IMR-90 (cell line): ENCODE data around the gene TTLL11. TPM values are rescaled to one million over a fixed set of nuclear protein-coding genes. Genes with fewer than 3 reads are reported as not detected.

Source experiments
- ATAC-seq: fragments of 200-7000 bp; cut with Tn5 transposase; 2 replicates; pipeline ENCODE4 v1.9.1; 2020; ENCODE audit warnings: low read depth, mild to moderate bottlenecking, moderate library complexity
- BruUV-seq: library from RNA; stranded (reverse); fragments of 400-500 nt; replicated peaks from 2 replicates; lab custom pipeline; 2021; lab: Mats Ljungman, UMichigan
- CTCF ChIA-PET: fragments of 300-600 bp; formaldehyde crosslinking; extraction: SDS; loops from one replicate; lab custom pipeline; 2021; ENCODE audit warnings: antibody characterized with exemption; lab: Yijun Ruan, JAX
- POLR2A ChIA-PET: fragments of 300-600 bp; sonication (Branson Sonifier 250); formaldehyde crosslinking; loops from one replicate; lab custom pipeline; 2022; ENCODE audit warnings: antibody characterized with exemption; ENCODE audit not compliant: unreplicated experiment; lab: Charles Lee
- DNase-seq: peaks from one replicate; pipeline ENCODE4 v3.0.0; 2013
- H2AFZ ChIP-seq: replicated peaks from 2 replicates; pipeline ENCODE3; 2013; ENCODE audit warnings: low read length, mild to moderate bottlenecking; ENCODE audit not compliant: poor library complexity
- H2AK5ac ChIP-seq: 2 replicates; pipeline ENCODE4 v1.6.1; 2013; ENCODE audit warnings: low read depth, low read length, inconsistent platforms
- H2AK9ac ChIP-seq: replicated peaks from 2 replicates; pipeline ENCODE3; 2013; ENCODE audit warnings: mild to moderate bottlenecking, low read depth, low read length, moderate library complexity; ENCODE audit not compliant: poor library complexity
- H2BK120ac ChIP-seq: 2 replicates; pipeline ENCODE4 v1.6.1; 2013; ENCODE audit warnings: low read depth, low read length, inconsistent platforms
- H2BK15ac ChIP-seq: 3 replicates; pipeline ENCODE4 v1.6.1; 2013; ENCODE audit warnings: low read depth, low read length, inconsistent platforms
- H2BK20ac ChIP-seq: 2 replicates; pipeline ENCODE4 v1.6.1; 2013; ENCODE audit warnings: low read depth, mild to moderate bottlenecking, inconsistent platforms, low read length, moderate library complexity
- H2BK5ac ChIP-seq: 2 replicates; pipeline ENCODE4 v1.6.1; 2013; ENCODE audit warnings: mild to moderate bottlenecking, low read depth, low read length, inconsistent platforms; ENCODE audit not compliant: poor library complexity, severe bottlenecking
- H3K14ac ChIP-seq: replicated peaks from 2 replicates; pipeline ENCODE4 v1.6.1; 2013; ENCODE audit warnings: low read depth, low read length, inconsistent platforms
- H3K18ac ChIP-seq: 2 replicates; pipeline ENCODE4 v1.6.1; 2013; ENCODE audit warnings: low read depth, low read length, control low read depth
- H3K23ac ChIP-seq: 2 replicates; pipeline ENCODE4 v1.6.1; 2013; ENCODE audit warnings: low read depth, low read length, inconsistent platforms
- H3K27ac ChIP-seq: 2 replicates; pipeline ENCODE4 v1.5.1; 2013; ENCODE audit warnings: mild to moderate bottlenecking, control low read depth, low read length; ENCODE audit not compliant: insufficient read depth
- H3K27me3 ChIP-seq: 2 replicates; pipeline ENCODE4 v1.6.1; 2013; ENCODE audit warnings: low read length; ENCODE audit not compliant: control insufficient read depth, insufficient read depth
- H3K36me3 ChIP-seq: 2 replicates; pipeline ENCODE4 v1.6.1; 2013; ENCODE audit warnings: low read length, mixed read lengths; ENCODE audit not compliant: control insufficient read depth, insufficient read depth
- H3K4ac ChIP-seq: 2 replicates; pipeline ENCODE4 v1.6.1; 2013; ENCODE audit warnings: low read depth, low read length, inconsistent platforms
- H3K4me1 ChIP-seq: 2 replicates; pipeline ENCODE4 v1.6.1; 2013; ENCODE audit warnings: low read length, mixed read lengths; ENCODE audit not compliant: control insufficient read depth, insufficient read depth
- H3K4me2 ChIP-seq: 2 replicates; pipeline ENCODE4 v1.6.1; 2013; ENCODE audit warnings: low read depth, mild to moderate bottlenecking, control low read depth, low read length, moderate library complexity
- H3K4me3 ChIP-seq: 2 replicates; pipeline ENCODE4 v1.5.1; 2013; ENCODE audit warnings: low read depth, mild to moderate bottlenecking, control low read depth, low read length, moderate library complexity; ENCODE audit not compliant: insufficient read depth
- H3K56ac ChIP-seq: 2 replicates; pipeline ENCODE4 v1.6.1; 2013; ENCODE audit warnings: low read length, inconsistent platforms; ENCODE audit not compliant: insufficient read depth; ENCODE audit errors: extremely low read depth
- H3K79me1 ChIP-seq, 2 experiments: 2 replicates each; pipeline ENCODE4 v1.6.1; 2013; ENCODE audit warnings: low read length in 2 of 2, inconsistent platforms in 1 of 2, low read depth in 1 of 2
- H3K9ac ChIP-seq: 2 replicates; pipeline ENCODE4 v1.6.1; 2013; ENCODE audit warnings: low read depth, low read length, control low read depth
- H3K9me1 ChIP-seq: 2 replicates; pipeline ENCODE4 v1.6.1; 2013; ENCODE audit warnings: low read length, inconsistent platforms; ENCODE audit not compliant: insufficient read depth
- H3K9me3 ChIP-seq: 2 replicates; pipeline ENCODE4 v1.6.1; 2013; ENCODE audit warnings: low read length; ENCODE audit not compliant: control insufficient read depth, insufficient read depth
- H4K20me1 ChIP-seq: 2 replicates; pipeline ENCODE4 v1.6.1; 2013; ENCODE audit warnings: low read length, inconsistent platforms; ENCODE audit not compliant: insufficient read depth
- H4K5ac ChIP-seq: 2 replicates; pipeline ENCODE4 v1.6.1; 2013; ENCODE audit warnings: mild to moderate bottlenecking, low read depth, low read length, control low read depth
- H4K8ac ChIP-seq, 2 experiments: 2 replicates each; pipeline ENCODE4 v1.6.1; 2013; ENCODE audit warnings: low read depth in 2 of 2, low read length in 2 of 2, control low read depth in 1 of 2, inconsistent platforms in 1 of 2
- H4K91ac ChIP-seq: 2 replicates; pipeline ENCODE4 v1.6.1; 2013; ENCODE audit warnings: low read depth, low read length, inconsistent platforms; ENCODE audit not compliant: insufficient read depth
- BHLHE40 ChIP-seq: fragments of 150-350 bp; IDR thresholded peaks from 2 replicates; pipeline ENCODE4 v1.6.1; 2016; ENCODE audit warnings: mild to moderate bottlenecking, low read depth, low read length
- CEBPB ChIP-seq: IDR thresholded peaks from 2 replicates; pipeline ENCODE4 v1.6.1; 2012; ENCODE audit warnings: low read depth, low read length, improper control_type of control experiment
- CHD1 ChIP-seq: IDR thresholded peaks from 2 replicates; pipeline ENCODE4 v1.6.1; 2012; ENCODE audit warnings: low read depth, low read length, improper control_type of control experiment
- ELK1 ChIP-seq: fragments of 150-350 bp; IDR thresholded peaks from 2 replicates; pipeline ENCODE4 v1.6.1; 2016; ENCODE audit warnings: low read depth, mild to moderate bottlenecking, low read length, moderate library complexity, borderline replicate concordance
- FOS ChIP-seq: fragments of 150-350 bp; IDR thresholded peaks from 2 replicates; pipeline ENCODE4 v1.6.1; 2016; ENCODE audit warnings: low read depth, low read length
- MAFK ChIP-seq: IDR thresholded peaks from 2 replicates; pipeline ENCODE4 v1.6.1; 2012; ENCODE audit warnings: low read depth, low read length, improper control_type of control experiment
- MAZ ChIP-seq: IDR thresholded peaks from 2 replicates; pipeline ENCODE4 v1.6.1; 2012; ENCODE audit warnings: low read depth, mild to moderate bottlenecking, low read length, improper control_type of control experiment, moderate library complexity, borderline replicate concordance
- MXI1 ChIP-seq: IDR thresholded peaks from 2 replicates; pipeline ENCODE4 v1.6.1; 2012; ENCODE audit warnings: low read depth, mild to moderate bottlenecking, low read length, moderate library complexity, borderline replicate concordance
- NFE2L2 ChIP-seq: fragments of 150-350 bp; IDR thresholded peaks from 2 replicates; pipeline ENCODE4 v1.6.1; 2016; ENCODE audit warnings: low read depth, mild to moderate bottlenecking, low read length
- POLR2A ChIP-seq: IDR thresholded peaks from 2 replicates; pipeline ENCODE4 v1.6.1; 2012; ENCODE audit warnings: mild to moderate bottlenecking, low read depth, low read length
- RAD21 ChIP-seq: IDR thresholded peaks from 2 replicates; pipeline ENCODE4 v1.6.1; 2012; ENCODE audit warnings: low read length, improper control_type of control experiment
- RCOR1 ChIP-seq: IDR thresholded peaks from 2 replicates; pipeline ENCODE4 v1.6.1; 2012; ENCODE audit warnings: mild to moderate bottlenecking, low read length, improper control_type of control experiment; ENCODE audit not compliant: insufficient replicate concordance
- RFX5 ChIP-seq: IDR thresholded peaks from 2 replicates; pipeline ENCODE4 v1.8.0; 2012; ENCODE audit warnings: low read depth, mild to moderate bottlenecking, low read length, moderate library complexity
- SMC3 ChIP-seq: fragments of 150-350 bp; IDR thresholded peaks from 2 replicates; pipeline ENCODE4 v1.6.1; 2016; ENCODE audit warnings: low read depth, mild to moderate bottlenecking, antibody characterized with exemption, low read length, moderate library complexity
- WGBS, 2 experiments: methylation state at CpG; one replicate each; pipeline versions ENCODE4 v1.1.5 to v1.1.7; 2013; ENCODE audit warnings: missing lambda C conversion rate in 2 of 2; ENCODE audit not compliant: insufficient read length in 1 of 2; ENCODE audit errors: extremely low coverage in 2 of 2; 5-methylcytosine and 5-hydroxymethylcytosine counted together
- dilution Hi-C: fragments of 300-500 bp; cut with HindIII; formaldehyde crosslinking; loops from one replicate; pipeline ENCODE4 v1.14.3; 2018; ENCODE audit warnings: low sequenced_read_pairs; ENCODE audit not compliant: unreplicated experiment
- in situ Hi-C: fragments of 300-500 bp; cut with MboI; formaldehyde crosslinking; loops from 3 replicates; pipeline ENCODE4 v1.14.3; 2019; ENCODE audit warnings: low sequenced_read_pairs, inconsistent platforms, mixed read lengths
- intact Hi-C: fragments of 100-400 bp; cut with micrococcal nuclease; formaldehyde crosslinking; loops from 2 replicates; pipeline ENCODE4 v1.10.0; 2022
- polyA plus RNA-seq, 3 experiments: library from polyadenylated mRNA; depleted of rRNA; stranded (reverse); fragments of >200 nt; gene quantifications; 2 replicates each; pipeline ENCODE4 v1.2.3, GENCODE V29; 2012; ENCODE audit warnings: low replicate concordance in 1 of 3
- total RNA-seq: library from RNA; depleted of rRNA; stranded (reverse); fragments of >200 nt; gene quantifications from 2 replicates; pipeline ENCODE4 v1.2.3, GENCODE V29; 2012
- TF ChIP-seq, protein P1 (sequence below): conservative IDR thresholded peaks from 2 replicates; pipeline ENCODE4 v1.5.1; 2012; ENCODE audit warnings: mild to moderate bottlenecking, low read depth, low read length, improper control_type of control experiment
- TF ChIP-seq, protein P2 (sequence below): fragments of 150-350 bp; IDR thresholded peaks from 2 replicates; pipeline ENCODE4 v1.6.1; 2017; ENCODE audit warnings: mild to moderate bottlenecking, antibody characterized with exemption, low read length, low read depth

TTLL11 gene
- total and polyA plus RNA-seq, 2 of the 4 experiments (the other 2 are of a cell fraction): 2.0 to 4.6 TPM

DNA sequence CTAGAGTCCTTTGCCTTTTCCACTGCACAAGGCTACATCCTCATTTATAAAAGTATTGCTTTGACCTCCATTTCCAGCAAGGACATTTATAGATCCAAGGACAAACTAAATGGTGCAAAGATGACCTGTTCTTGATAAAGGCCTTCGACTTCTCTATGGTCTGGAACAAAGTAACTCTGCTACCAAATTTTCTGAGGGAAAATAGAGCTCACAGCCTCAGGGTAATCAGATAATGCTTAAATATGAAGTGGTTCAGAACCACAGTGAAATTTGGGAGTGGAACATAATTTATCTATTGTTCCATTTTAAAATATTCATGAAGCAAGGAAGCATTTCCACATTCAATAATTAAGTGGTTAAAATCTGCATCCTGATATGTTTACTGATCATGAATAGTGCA, 137.5 kb downstream of the TTLL11 start:
- CTCF ChIA-PET: no interaction called here
- Histone ChIP-seq H4K5ac (no peak overlapping the region), H3K18ac (no peak overlapping the region), H3K27me3 (no peaks in the 10 kb centered on the region), H3K79me1 (peaks cover 0 to 32% of the 10 kb centered on the region in 2 experiments; a peak in 1 of 4 replicates), H3K9me3 (no peaks in the 10 kb centered on the region), H3K9me1 (peaks cover 14% of the 10 kb centered on the region), H3K14ac (no peak overlapping the region), H3K36me3 (no peaks in the 10 kb centered on the region), H3K23ac (no peak overlapping the region), H2AK5ac (no peak overlapping the region), H3K4ac (no peak overlapping the region), H2AK9ac (no peak overlapping the region), H3K4me3 (no peak overlapping the region), H4K91ac (no peak overlapping the region), H2BK15ac (no peak overlapping the region), H4K8ac (no peak overlapping the region), H4K20me1 (no peaks in the 10 kb centered on the region), H2BK20ac (no peak overlapping the region), H3K4me1 (peaks cover 7% of the 10 kb centered on the region), H2AFZ (no peak overlapping the region), H3K27ac (no peak overlapping the region), H2BK120ac (no peak overlapping the region), H3K9ac (no peak overlapping the region), H3K4me2 (no peak overlapping the region), H3K56ac (no peak overlapping the region), H2BK5ac (no peak overlapping the region)
- POLR2A ChIA-PET: no interaction called here
- BruUV-seq: no TSS peak
- intact Hi-C loops: no loop called here
- DNase-seq: no peak
- dilution Hi-C loops: no loop called here
- no CpG with 5 or more reads among the region's 1 CpG for WGBS, 2 experiments
- in situ Hi-C loops: no loop called here
- no peak for TF ChIP-seq SMC3
- no peak for TF ChIP-seq RCOR1
- TF ChIP-seq MAFK: no peak
- TF ChIP-seq NFE2L2: no peak
- TF ChIP-seq ELK1: no peak
- no peak for TF ChIP-seq MXI1
- TF ChIP-seq MAZ: no peak
- no peak for TF ChIP-seq RFX5
- no peak for TF ChIP-seq BHLHE40
- TF ChIP-seq CEBPB: no peak
- no peak for TF ChIP-seq RAD21
- TF ChIP-seq, protein P1, sequence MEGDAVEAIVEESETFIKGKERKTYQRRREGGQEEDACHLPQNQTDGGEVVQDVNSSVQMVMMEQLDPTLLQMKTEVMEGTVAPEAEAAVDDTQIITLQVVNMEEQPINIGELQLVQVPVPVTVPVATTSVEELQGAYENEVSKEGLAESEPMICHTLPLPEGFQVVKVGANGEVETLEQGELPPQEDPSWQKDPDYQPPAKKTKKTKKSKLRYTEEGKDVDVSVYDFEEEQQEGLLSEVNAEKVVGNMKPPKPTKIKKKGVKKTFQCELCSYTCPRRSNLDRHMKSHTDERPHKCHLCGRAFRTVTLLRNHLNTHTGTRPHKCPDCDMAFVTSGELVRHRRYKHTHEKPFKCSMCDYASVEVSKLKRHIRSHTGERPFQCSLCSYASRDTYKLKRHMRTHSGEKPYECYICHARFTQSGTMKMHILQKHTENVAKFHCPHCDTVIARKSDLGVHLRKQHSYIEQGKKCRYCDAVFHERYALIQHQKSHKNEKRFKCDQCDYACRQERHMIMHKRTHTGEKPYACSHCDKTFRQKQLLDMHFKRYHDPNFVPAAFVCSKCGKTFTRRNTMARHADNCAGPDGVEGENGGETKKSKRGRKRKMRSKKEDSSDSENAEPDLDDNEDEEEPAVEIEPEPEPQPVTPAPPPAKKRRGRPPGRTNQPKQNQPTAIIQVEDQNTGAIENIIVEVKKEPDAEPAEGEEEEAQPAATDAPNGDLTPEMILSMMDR: no peak
- no peak for TF ChIP-seq FOS
- TF ChIP-seq, protein P2, sequence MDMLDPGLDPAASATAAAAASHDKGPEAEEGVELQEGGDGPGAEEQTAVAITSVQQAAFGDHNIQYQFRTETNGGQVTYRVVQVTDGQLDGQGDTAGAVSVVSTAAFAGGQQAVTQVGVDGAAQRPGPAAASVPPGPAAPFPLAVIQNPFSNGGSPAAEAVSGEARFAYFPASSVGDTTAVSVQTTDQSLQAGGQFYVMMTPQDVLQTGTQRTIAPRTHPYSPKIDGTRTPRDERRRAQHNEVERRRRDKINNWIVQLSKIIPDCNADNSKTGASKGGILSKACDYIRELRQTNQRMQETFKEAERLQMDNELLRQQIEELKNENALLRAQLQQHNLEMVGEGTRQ: no peak
- no peak for TF ChIP-seq POLR2A
- TF ChIP-seq CHD1: no peak
- ATAC-seq: no peak
